B cell (primary cell): ENCODE measurements around the gene PHLDB2.

Experiments used
- CTCF ChIP-seq: fragments of 200-600 bp; IDR thresholded peaks from one replicate; pipeline ENCODE4 v1.8.0; 2022; ENCODE audit warnings: antibody characterized with exemption, mild to moderate bottlenecking
- EZH2 ChIP-seq: IDR thresholded peaks from 2 replicates; pipeline ENCODE4 v1.6.1; 2012; ENCODE audit warnings: borderline replicate concordance, low read depth, mild to moderate bottlenecking, moderate library complexity, low read length; ENCODE audit not compliant: insufficient read depth, poor library complexity, severe bottlenecking

GRCh38 chr3:112009670-112010069 lies 150.6 kb downstream of the PHLDB2 start:
- TF ChIP-seq CTCF (no peak), EZH2 (no peak)
